Epithelial cell of esophagus (primary cell): ENCODE results near the gene KRT3.

Experiments
- DNase-seq: peaks from one replicate; pipeline ENCODE4 v3.0.0; 2010; ENCODE audit warnings: low read depth
- H3K4me3 ChIP-seq: 2 replicates; pipeline ENCODE4 v1.5.1; 2011; ENCODE audit warnings: mild to moderate bottlenecking, low read length, control low read depth
- TF ChIP-seq, protein P1 (sequence below): IDR thresholded peaks from 2 replicates; pipeline ENCODE4 v1.5.1; 2011; ENCODE audit warnings: low read depth, mild to moderate bottlenecking, low read length, control low read depth, inconsistent platforms; ENCODE audit not compliant: insufficient read depth; ENCODE audit errors: missing control alignments

Gene KRT3

DNA sequence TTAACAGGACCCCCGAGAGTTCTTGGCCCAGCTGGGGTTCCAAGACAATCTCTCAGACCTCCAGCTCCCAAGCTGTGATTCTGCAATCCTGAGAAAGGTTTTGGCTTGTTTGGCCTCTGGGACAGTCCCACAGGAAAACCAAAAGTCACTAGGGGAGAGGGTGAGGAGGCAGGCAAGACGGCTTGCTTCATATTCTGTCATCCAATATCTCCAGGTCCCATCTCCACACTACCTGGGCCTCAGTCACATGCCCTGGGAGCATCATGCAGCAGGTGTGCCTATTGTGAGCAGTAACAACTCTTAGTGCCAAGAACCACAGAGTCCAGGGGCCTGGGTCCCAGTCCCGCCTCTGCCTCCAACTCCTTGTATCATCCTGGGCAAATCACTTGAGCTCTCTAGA, 36.5 kb upstream of the KRT3 start:
- TF ChIP-seq, protein P1, sequence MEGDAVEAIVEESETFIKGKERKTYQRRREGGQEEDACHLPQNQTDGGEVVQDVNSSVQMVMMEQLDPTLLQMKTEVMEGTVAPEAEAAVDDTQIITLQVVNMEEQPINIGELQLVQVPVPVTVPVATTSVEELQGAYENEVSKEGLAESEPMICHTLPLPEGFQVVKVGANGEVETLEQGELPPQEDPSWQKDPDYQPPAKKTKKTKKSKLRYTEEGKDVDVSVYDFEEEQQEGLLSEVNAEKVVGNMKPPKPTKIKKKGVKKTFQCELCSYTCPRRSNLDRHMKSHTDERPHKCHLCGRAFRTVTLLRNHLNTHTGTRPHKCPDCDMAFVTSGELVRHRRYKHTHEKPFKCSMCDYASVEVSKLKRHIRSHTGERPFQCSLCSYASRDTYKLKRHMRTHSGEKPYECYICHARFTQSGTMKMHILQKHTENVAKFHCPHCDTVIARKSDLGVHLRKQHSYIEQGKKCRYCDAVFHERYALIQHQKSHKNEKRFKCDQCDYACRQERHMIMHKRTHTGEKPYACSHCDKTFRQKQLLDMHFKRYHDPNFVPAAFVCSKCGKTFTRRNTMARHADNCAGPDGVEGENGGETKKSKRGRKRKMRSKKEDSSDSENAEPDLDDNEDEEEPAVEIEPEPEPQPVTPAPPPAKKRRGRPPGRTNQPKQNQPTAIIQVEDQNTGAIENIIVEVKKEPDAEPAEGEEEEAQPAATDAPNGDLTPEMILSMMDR, result no peak
- no peak for DNase-seq
- H3K4me3 ChIP-seq, result no peak overlapping the region

DNA sequence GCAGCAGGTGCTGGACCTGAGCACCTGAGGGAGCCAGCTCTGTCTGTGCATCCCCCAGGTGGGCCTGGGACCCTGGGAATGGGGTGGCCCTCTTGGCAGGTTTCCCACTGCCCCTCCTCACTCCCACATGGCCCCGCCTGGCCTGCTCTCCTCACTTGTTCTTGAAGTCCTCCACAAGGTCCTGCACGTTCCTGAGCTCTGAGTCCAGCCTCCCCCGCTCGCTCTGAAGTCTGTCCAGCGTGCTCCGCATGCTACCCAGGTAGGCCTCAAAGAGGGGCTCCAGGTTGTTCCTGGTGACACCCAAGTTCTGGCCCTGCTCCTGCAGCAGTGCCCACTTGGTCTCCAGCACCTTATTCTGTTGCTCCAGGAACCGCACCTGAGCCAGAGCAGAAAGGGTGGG, 35.3 kb upstream of the KRT3 start:
- H3K4me3 ChIP-seq, result no peak overlapping the region
- no peak for DNase-seq
- TF ChIP-seq, protein P1, result no peak

DNA sequence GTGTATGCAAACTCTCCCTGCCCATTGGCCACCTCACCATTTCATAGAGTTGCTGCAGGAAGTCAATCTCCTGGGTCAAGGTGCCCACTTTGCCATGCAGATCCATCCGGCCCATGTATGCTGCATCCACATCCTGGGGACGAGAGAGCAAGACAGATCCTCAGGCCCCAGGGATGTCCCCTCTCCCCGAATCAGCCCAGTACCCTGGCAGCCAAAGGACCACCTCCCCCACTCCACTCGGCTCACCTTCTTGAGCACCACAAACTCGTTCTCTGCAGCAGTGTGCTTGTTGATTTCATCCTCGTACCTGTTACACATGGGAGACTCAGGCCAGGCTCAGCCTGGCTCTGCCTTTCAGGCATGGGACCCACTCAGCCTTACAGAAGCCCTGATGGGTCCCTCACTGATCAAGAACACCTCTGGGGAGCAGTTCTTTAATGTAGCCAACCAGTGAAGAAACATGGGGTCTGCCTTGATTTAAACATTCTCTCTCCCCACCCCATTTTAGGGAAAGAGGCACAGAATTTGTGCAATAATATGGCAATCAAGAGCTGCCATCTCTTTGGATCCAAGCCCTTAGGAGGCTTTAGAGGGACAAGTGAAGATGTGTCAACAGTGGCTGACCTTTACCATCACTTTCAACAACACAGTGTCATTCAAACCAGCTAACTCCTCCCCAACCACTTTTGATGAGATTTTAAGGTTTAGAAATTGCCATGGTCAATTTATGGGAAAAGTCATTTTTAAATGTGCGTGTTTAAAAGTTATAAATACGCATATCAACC, 34.3 kb upstream of the KRT3 start:
- no peak overlapping the region for H3K4me3 ChIP-seq
- DNase-seq, result no peak
- TF ChIP-seq, protein P1, result no peak

DNA sequence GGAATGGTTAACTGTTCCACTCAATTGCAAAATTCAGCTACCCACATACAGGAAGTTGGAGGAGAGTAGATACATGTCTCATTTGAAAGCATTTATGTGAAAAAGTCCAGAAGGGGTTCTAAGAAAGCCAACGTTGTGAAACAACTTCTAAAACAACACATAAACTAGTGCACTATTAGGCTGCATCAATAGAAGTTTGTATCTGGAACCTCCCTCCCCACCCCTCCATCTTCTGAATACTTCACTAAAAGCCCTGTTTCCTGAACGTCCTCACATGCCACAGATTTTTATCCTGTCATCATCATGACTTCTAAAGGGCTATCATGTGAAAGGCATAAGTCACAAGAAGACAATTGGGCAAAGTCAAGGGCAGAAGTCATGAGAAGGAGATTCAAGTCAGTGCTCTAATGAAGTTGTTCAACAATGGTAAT, 32.7 kb upstream of the KRT3 start:
- TF ChIP-seq, protein P1, result no peak
- no peak for DNase-seq
- no peak overlapping the region for H3K4me3 ChIP-seq

GRCh38 chr12:52828156-52828555, 32.2 kb upstream of the KRT3 start:
- TF ChIP-seq, protein P1, result no peak
- H3K4me3 ChIP-seq, result no peak overlapping the region
- no peak for DNase-seq

DNA sequence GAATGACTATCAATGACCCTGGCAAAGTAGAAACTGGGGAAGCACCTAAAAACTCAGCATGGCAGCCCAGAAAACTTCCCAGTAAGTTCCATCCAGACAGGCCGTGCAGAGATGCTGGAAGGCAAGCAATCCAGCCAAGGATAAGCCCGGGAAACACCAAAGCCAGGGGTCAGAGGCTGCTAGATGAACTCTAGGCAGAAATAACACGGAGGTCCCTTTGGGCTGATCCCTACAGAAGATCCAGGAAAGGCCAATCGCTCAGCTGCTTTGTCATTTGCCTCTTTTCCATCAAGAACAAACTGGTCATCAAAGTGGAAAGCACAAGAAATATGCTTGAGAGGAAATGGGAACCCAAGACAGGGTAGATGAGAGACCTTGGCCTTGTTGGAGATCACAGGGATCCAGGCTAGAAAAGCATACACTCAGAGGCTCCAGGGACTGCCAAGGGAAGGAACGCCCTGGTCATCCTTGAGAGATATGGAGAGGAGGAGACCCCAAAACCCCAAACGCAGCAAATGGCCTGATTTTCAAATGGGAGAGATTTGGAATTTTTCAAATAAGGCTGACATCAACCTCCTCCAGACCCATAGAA, 31.7 kb upstream of the KRT3 start:
- H3K4me3 ChIP-seq, result no peak overlapping the region
- TF ChIP-seq, protein P1, result no peak
- no peak for DNase-seq
